GM12878 (cell line): ENCODE data around the gene CNGA4. TPM values are rescaled to one million over a fixed set of nuclear protein-coding genes. Genes with fewer than 3 reads are reported as not detected.

Source experiments
- ATAC-seq: fragments of 200-7000 bp; cut with Tn5 transposase; 3 replicates; pipeline ENCODE4 v1.9.1; 2020; ENCODE audit warnings: mild to moderate bottlenecking, moderate library complexity
- BruUV-seq: library from RNA; stranded (reverse); fragments of 400-500 nt; replicated peaks from 2 replicates; lab custom pipeline; 2021; lab: Mats Ljungman, UMichigan
- CTCF ChIA-PET: fragments of 300-600 bp; sonication (Branson Sonifier 250); formaldehyde crosslinking; extraction: SDS; loops from one replicate; lab custom pipeline; 2021; ENCODE audit warnings: inconsistent platforms; lab: Yijun Ruan, JAX
- POLR2A ChIA-PET: fragments of 350-600 bp; formaldehyde crosslinking; extraction: SDS; loops from one replicate; lab custom pipeline; 2021; ENCODE audit warnings: inconsistent platforms; lab: Charles Lee
- RAD21 ChIA-PET: fragments of 300-600 bp; sonication (Branson Sonifier 250); formaldehyde crosslinking; loops from one replicate; lab custom pipeline; 2023; ENCODE audit warnings: antibody characterized with exemption; ENCODE audit not compliant: unreplicated experiment; lab: Charles Lee
- SMC1A ChIA-PET: fragments of 300-600 bp; sonication (Branson Sonifier 250); formaldehyde crosslinking; loops from one replicate; lab custom pipeline; 2023; ENCODE audit not compliant: unreplicated experiment, uncharacterized antibody; lab: Charles Lee
- DNase-seq: peaks from one replicate; pipeline ENCODE4 v3.0.0-alpha.2; 2011; ENCODE audit warnings: low read depth, low spot score
- FAIRE-seq: peaks from 3 replicates; lab custom pipeline; 2011; peaks lifted over from hg19 to GRCh38; lab: Jason Lieb, UNC
- H2AFZ ChIP-seq: 2 replicates; pipeline ENCODE4 v1.6.0; 2011; ENCODE audit warnings: low read depth, low read length, control low read depth; ENCODE audit not compliant: control insufficient read depth
- H3K27ac ChIP-seq: 2 replicates; pipeline ENCODE4 v1.5.1; 2011; ENCODE audit warnings: control low read depth; ENCODE audit not compliant: control insufficient read depth, insufficient read depth
- H3K27me3 ChIP-seq, 2 experiments: replicated peaks in 1 of 2; 2 replicates each; pipeline versions ENCODE4 v1.6.0 to v1.6.1; 2011; ENCODE audit warnings: low read length in 1 of 2; ENCODE audit not compliant: control insufficient read depth in 2 of 2, insufficient read depth in 2 of 2
- H3K36me3 ChIP-seq, 2 experiments: 2 replicates each; pipeline ENCODE4 v1.5.1; 2011; ENCODE audit warnings: low read length in 1 of 2; ENCODE audit not compliant: control insufficient read depth in 2 of 2, insufficient read depth in 2 of 2
- H3K4me1 ChIP-seq: 2 replicates; pipeline ENCODE4 v1.6.1; 2011; ENCODE audit warnings: mild to moderate bottlenecking, low read length, moderate library complexity, mixed read lengths; ENCODE audit not compliant: control insufficient read depth, insufficient read depth
- H3K4me2 ChIP-seq: 2 replicates; pipeline ENCODE4 v1.6.0; 2011; ENCODE audit warnings: control low read depth; ENCODE audit not compliant: control insufficient read depth, insufficient read depth
- H3K4me3 ChIP-seq: fragments of 200-600 bp; sonication (generic); 2 replicates; pipeline ENCODE4 v1.5.1; 2016
- H3K79me2 ChIP-seq: 2 replicates; pipeline ENCODE4 v1.6.0; 2011; ENCODE audit warnings: low read length; ENCODE audit not compliant: control insufficient read depth, insufficient read depth
- H3K9ac ChIP-seq: 2 replicates; pipeline ENCODE4 v1.8.0; 2011; ENCODE audit warnings: low read length, control low read depth, mixed read lengths; ENCODE audit not compliant: control insufficient read depth, insufficient read depth
- H3K9me3 ChIP-seq: replicated peaks from 3 replicates; pipeline ENCODE4 v1.5.1; 2011; ENCODE audit warnings: mild to moderate bottlenecking, low read length; ENCODE audit not compliant: control insufficient read depth, insufficient read depth
- H4K20me1 ChIP-seq: 2 replicates; pipeline ENCODE4 v1.6.0; 2011; ENCODE audit not compliant: control insufficient read depth, insufficient read depth
- CTCF ChIP-seq, 3 experiments: IDR thresholded peaks in 2 of 3; conservative IDR thresholded peaks in 1 of 3; 2 replicates each; pipeline ENCODE4 v1.5.1; 2011; ENCODE audit warnings: low read depth in 3 of 3, low read length in 3 of 3, mild to moderate bottlenecking in 3 of 3, control low read depth in 2 of 3, moderate library complexity in 2 of 3, inconsistent platforms in 1 of 3, mixed read lengths in 1 of 3; ENCODE audit not compliant: control insufficient read depth in 2 of 3, insufficient read depth in 1 of 3; ENCODE audit errors: extremely low read depth in 1 of 3
- PKNOX1 ChIP-seq: fragments of 450-650 bp; IDR thresholded peaks from 2 replicates; pipeline ENCODE4 v1.6.1; 2016; ENCODE audit warnings: mild to moderate bottlenecking
- SRF ChIP-seq, 2 experiments: IDR thresholded peaks; 2 replicates each; pipeline ENCODE4 v1.6.1; 2011; ENCODE audit warnings: low read depth in 2 of 2, low read length in 2 of 2, mild to moderate bottlenecking in 1 of 2, moderate library complexity in 1 of 2
- WGBS: methylation state at CpG from one replicate; pipeline ENCODE4 v1.1.6; 2016; ENCODE audit warnings: low lambda C conversion rate; ENCODE audit not compliant: insufficient replicate concordance, insufficient coverage; ENCODE audit errors: missing lambda C conversion rate; 5-methylcytosine and 5-hydroxymethylcytosine counted together
- in situ Hi-C: fragments of 300-500 bp; cut with MboI; formaldehyde crosslinking; loops from 9 replicates; pipeline ENCODE4 v1.14.3; 2018; ENCODE audit warnings: mixed read lengths
- intact Hi-C: fragments of 100-400 bp; cut with micrococcal nuclease; formaldehyde crosslinking; loops from one replicate; pipeline ENCODE4 v1.14.2; 2022; ENCODE audit not compliant: unreplicated experiment
- polyA plus RNA-seq, 11 experiments: library from polyadenylated mRNA; depleted of rRNA in 4 of 11; unstranded in 6 of 11; stranded (reverse) in 5 of 11; fragments of >200 nt; fragmentation: Nextera tagmentation in 4 of 11; fragmentation: Illumina TruSeq in 1 of 11; extraction: Ambion mirVana in 4 of 11; extraction: Trizol in 1 of 11; gene quantifications; 1 replicate in 1 of 11; 2 replicates in 10 of 11; pipeline versions ENCODE4 v1.2.1 to v1.2.3, GENCODE V29; 2011 to 2016; ENCODE audit warnings: inconsistent platforms in 2 of 11, missing spikeins in 2 of 11, low read depth in 1 of 11
- total RNA-seq, 4 experiments: library from RNA; depleted of rRNA in 3 of 4; stranded (reverse); fragments of >200 nt in 3 of 4; fragmentation: Illumina TruSeq in 1 of 4; extraction: Trizol in 1 of 4; gene quantifications; 2 replicates each; pipeline versions ENCODE4 v1.2.1 to v1.2.3, GENCODE V29; 2013 to 2021

Gene CNGA4
- total and polyA plus RNA-seq, 10 of the 15 experiments (the other 5 are each of a cell fraction or from before 2014, with no cell fraction given): 0.05 to 0.26 (median 0.07) TPM; not detected in 5

GRCh38 chr11:6217722-6218121, 21.2 kb upstream of the CNGA4 start:
- FAIRE-seq (no peak), DNase-seq (no peak), ATAC-seq (no peak)
- H3K9ac ChIP-seq: no peak overlapping the region
- 95% methylated on average over 15 of the region's 19 CpGs for WGBS
- H3K79me2 ChIP-seq: no peaks in the 10 kb centered on the region
- ChIA-PET CTCF (interaction anchor here (1.4 kb wide), 1 partner anchor 161 kb away, joined by 3 read pairs; no protein-coding TSS in a partner anchor), POLR2A (interaction anchor here (1.2 kb wide), 1 partner anchor 20 kb away, joined by 3 read pairs; no protein-coding TSS in a partner anchor), SMC1A (no interaction called here), RAD21 (no interaction called here)
- H3K27ac ChIP-seq: no peak overlapping the region
- H3K9me3 ChIP-seq: no peaks in the 10 kb centered on the region
- intact Hi-C loops: no loop called here
- in situ Hi-C loops: no loop called here
- no peak overlapping the region for H2AFZ ChIP-seq
- no peaks in the 10 kb centered on the region for H3K4me1 ChIP-seq
- no peak overlapping the region for H3K4me2 ChIP-seq
- H3K27me3 ChIP-seq: no peaks in the 10 kb centered on the region
- H3K36me3 ChIP-seq: peaks cover 14 to 20% of the 10 kb centered on the region in 2 experiments
- BruUV-seq: no TSS peak
- no peaks in the 10 kb centered on the region for H4K20me1 ChIP-seq
- H3K4me3 ChIP-seq: no peak overlapping the region
- TF ChIP-seq PKNOX1 (no peak), SRF (IDR thresholded peaks at IDR 0.05; ENCODE audit: low read depth in 2 of 2, low read length in 2 of 2) (no peak), CTCF (IDR thresholded peaks at IDR 0.05 in 2 of 3, conservative IDR thresholded peaks at IDR 0.05 in 1 of 3; ENCODE audit: control insufficient read depth in 2 of 3, extremely low read depth in 1 of 3, insufficient read depth in 1 of 3, low read depth in 3 of 3, low read length in 3 of 3) (no peak)
